ENCODE measurements around the gene ST6GALNAC2.
"Not testable (repeated sequence)": the region's sequence is repeated elsewhere in the genome, so short reads cannot be mapped to it uniquely, and the experiment has no call there.

The ST6GALNAC2 gene

GRCh38 chr17:76525513-76525833, 60.2 kb downstream of the ST6GALNAC2 start:
- DNase-seq: not testable (repeated sequence)

GRCh38 chr17:76524598-76525512, 60.8 kb downstream of the ST6GALNAC2 start:
- DNase-seq: no peak

- peak; percentile 80 for DNase-seq
These were observed 62.3 kb downstream of the ST6GALNAC2 start for GRCh38 chr17:76523084-76524037.

- DNase-seq: not testable (repeated sequence)
These were observed 64.0 kb downstream of the ST6GALNAC2 start for GRCh38 chr17:76521683-76522082.

- DNase-seq: no peak
These were observed 64.4 kb downstream of the ST6GALNAC2 start for GRCh38 chr17:76521262-76521661.

GRCh38 chr17:76519048-76519966, 66.4 kb downstream of the ST6GALNAC2 start:
- no peak for DNase-seq

- DNase-seq: no peak
These were observed 68.0 kb downstream of the ST6GALNAC2 start for GRCh38 chr17:76517638-76518038.
